Large intestine (tissue), 3 donors: Measurements from ENCODE around the gene ENAM. TPM values are rescaled to one million over a fixed set of nuclear protein-coding genes. Genes with fewer than 3 reads are reported as not detected.
"Not testable (repeated sequence)": the region's sequence is repeated elsewhere in the genome, so short reads cannot be mapped to it uniquely, and the experiment has no call there.

ENCODE experiments used
- DNase-seq, 2 donors: peaks; one replicate each; pipeline versions ENCODE4 v3.0.0 to v3.0.0-alpha.2; 2013
- H3K27ac ChIP-seq: one replicate; pipeline ENCODE4 v1.5.1; 2013; ENCODE audit warnings: low read length
- H3K27me3 ChIP-seq: 2 replicates; pipeline ENCODE4 v1.6.1; 2013; ENCODE audit warnings: low read length; ENCODE audit not compliant: control insufficient read depth, insufficient read depth
- H3K36me3 ChIP-seq: 2 replicates; pipeline ENCODE4 v1.6.1; 2013; ENCODE audit warnings: low read length; ENCODE audit not compliant: control insufficient read depth, insufficient read depth
- H3K4me1 ChIP-seq: one replicate; pipeline ENCODE4 v1.6.1; 2013; ENCODE audit warnings: low read length; ENCODE audit not compliant: control insufficient read depth, insufficient read depth
- H3K4me3 ChIP-seq: one replicate; pipeline ENCODE4 v1.5.1; 2013; ENCODE audit warnings: low read length
- H3K9me3 ChIP-seq: one replicate; pipeline ENCODE4 v1.6.1; 2013; ENCODE audit warnings: mild to moderate bottlenecking, low read depth, low read length, moderate library complexity; ENCODE audit not compliant: control insufficient read depth
- WGBS: methylation state at CpG from one replicate; pipeline ENCODE4 v1.1.5; 2013; ENCODE audit warnings: low lambda C conversion rate; ENCODE audit not compliant: insufficient coverage; 5-methylcytosine and 5-hydroxymethylcytosine counted together
- polyA plus RNA-seq: library from polyadenylated mRNA; unstranded; fragments of 120-200 nt; gene quantifications from one replicate; pipeline ENCODE4 v1.2.1, GENCODE V29; 2013

Gene ENAM
- polyA plus RNA-seq, 1 donor = 1.4 TPM

GRCh38 chr4:70676554-70677090 lies 48.1 kb downstream of the ENAM start:
- Histone ChIP-seq H3K36me3 (no peaks in the 10 kb centered on the region), H3K27ac (no peak overlapping the region), H3K27me3 (no peaks in the 10 kb centered on the region), H3K4me1 (no peaks in the 10 kb centered on the region), H3K9me3 (no peaks in the 10 kb centered on the region), H3K4me3 (no peak overlapping the region)
- WGBS = no CpG with 5 or more reads among the region's 6 CpGs
- no peak for DNase-seq

GRCh38 chr4:70678383-70678999 lies 49.9 kb downstream of the ENAM start:
- H3K4me1 ChIP-seq = no peaks in the 10 kb centered on the region
- WGBS = 100% methylated on average over 1 of the region's 1 CpG

GRCh38 chr4:70680934-70681333 lies 52.4 kb downstream of the ENAM start:
- no peak overlapping the region for H3K27ac ChIP-seq
- DNase-seq = no peak

More at GRCh38 chr4:70678383-70678999, 49.9 kb downstream of the ENAM start:
- no peaks in the 10 kb centered on the region for H3K27me3 ChIP-seq
- H3K4me3 ChIP-seq = no peak overlapping the region
- no peaks in the 10 kb centered on the region for H3K9me3 ChIP-seq
- H3K36me3 ChIP-seq = no peaks in the 10 kb centered on the region
- H3K27ac ChIP-seq = no peak overlapping the region
- DNase-seq = no peak

GRCh38 chr4:70681704-70682103 lies 53.2 kb downstream of the ENAM start:
- Histone ChIP-seq H3K4me3 (no peak overlapping the region), H3K9me3 (no peaks in the 10 kb centered on the region), H3K36me3 (no peaks in the 10 kb centered on the region), H3K4me1 (no peaks in the 10 kb centered on the region), H3K27me3 (no peaks in the 10 kb centered on the region), H3K27ac (no peak overlapping the region)
- no peak for DNase-seq

More at GRCh38 chr4:70680934-70681333, 52.4 kb downstream of the ENAM start:
- no peak overlapping the region for H3K4me3 ChIP-seq
- H3K9me3 ChIP-seq = no peaks in the 10 kb centered on the region
- no peaks in the 10 kb centered on the region for H3K27me3 ChIP-seq
- no peaks in the 10 kb centered on the region for H3K4me1 ChIP-seq
- no peaks in the 10 kb centered on the region for H3K36me3 ChIP-seq

GRCh38 chr4:70682142-70682541 lies 53.6 kb downstream of the ENAM start:
- not testable (repeated sequence) for H3K4me3 ChIP-seq, H3K27me3 ChIP-seq, DNase-seq, H3K36me3 ChIP-seq, H3K4me1 ChIP-seq, H3K9me3 ChIP-seq, H3K27ac ChIP-seq
- 100% methylated on average over 1 of the region's 3 CpGs for WGBS

- Histone ChIP-seq H3K9me3 (no peaks in the 10 kb centered on the region), H3K27ac (peak overlapping the region; percentile 92), H3K4me3 (peak overlapping the region; percentile 88), H3K27me3 (no peaks in the 10 kb centered on the region), H3K36me3 (peaks cover 7% of the 10 kb centered on the region), H3K4me1 (peaks cover 16% of the 10 kb centered on the region)
- 90% methylated on average over 2 of the region's 13 CpGs for WGBS
- no peak for DNase-seq
Measured at GRCh38 chr4:70687392-70687791, 58.8 kb downstream of the ENAM start.

GRCh38 chr4:70687821-70688794 lies 59.6 kb downstream of the ENAM start, which contains the start of gene UTP3:
TSS of gene UTP3 (plus strand) at chr4:70688532. CDS start at chr4:70688678, 146 bp downstream.
- Histone ChIP-seq H3K27ac (peak within 1 kb of the TSS; percentile 92), H3K27me3 (no peaks in the 10 kb centered on the region), H3K36me3 (peaks cover 12% of the 10 kb centered on the region), H3K4me1 (peaks cover 16% of the 10 kb centered on the region), H3K4me3 (peak within 1 kb of the TSS; percentile 88), H3K9me3 (no peaks in the 10 kb centered on the region)
- no CpG with 5 or more reads among the region's 70 CpGs for WGBS
- peak; percentile 96 to 99 for DNase-seq

GRCh38 chr4:70688795-70689231 lies 60.3 kb downstream of the ENAM start:
- Histone ChIP-seq H3K4me3 (peak overlapping the region; percentile 88), H3K27ac (peak overlapping the region; percentile 92), H3K27me3 (no peaks in the 10 kb centered on the region), H3K9me3 (no peaks in the 10 kb centered on the region), H3K36me3 (peaks cover 12% of the 10 kb centered on the region), H3K4me1 (peaks cover 16% of the 10 kb centered on the region)
- WGBS = no CpG with 5 or more reads among the region's 19 CpGs
- DNase-seq = no peak

- Histone ChIP-seq H3K4me3 (no peak overlapping the region), H3K27me3 (no peaks in the 10 kb centered on the region), H3K9me3 (no peaks in the 10 kb centered on the region), H3K4me1 (peaks cover 16% of the 10 kb centered on the region), H3K36me3 (peaks cover 12% of the 10 kb centered on the region), H3K27ac (no peak overlapping the region)
- WGBS = 82% methylated on average over 1 of the region's 1 CpG
- DNase-seq = no peak
Measured at GRCh38 chr4:70691661-70692060, 63.1 kb downstream of the ENAM start.

GRCh38 chr4:70694633-70695032 lies 66.1 kb downstream of the ENAM start:
- not testable (repeated sequence) for H3K27me3 ChIP-seq, H3K27ac ChIP-seq, H3K4me3 ChIP-seq, H3K9me3 ChIP-seq
- peak; percentile 51 to 72 for DNase-seq
- peaks cover 14% of the 10 kb centered on the region for H3K4me1 ChIP-seq
- WGBS = 40% methylated on average over 1 of the region's 7 CpGs
- peaks cover 12% of the 10 kb centered on the region for H3K36me3 ChIP-seq
